HFFc6 (cell line): ENCODE measurements around the gene FCMR. TPM values are rescaled to one million over a fixed set of nuclear protein-coding genes. Genes with fewer than 3 reads are reported as not detected.
A peak's percentile ranks its signal among the peaks of the same experiment; 100 is the strongest.

Experiments used
- DNase-seq: peaks from one replicate; pipeline ENCODE4 v3.0.0-alpha.2; 2018
- H3K27ac Mint-ChIP-seq: 2 replicates; pipeline ENCODE4 v1.8.0; 2020; ENCODE audit warnings: mild to moderate bottlenecking, mixed read lengths
- H3K27me3 Mint-ChIP-seq: 2 replicates; pipeline ENCODE4 v1.8.0; 2021; ENCODE audit warnings: mild to moderate bottlenecking, moderate library complexity, mixed read lengths; ENCODE audit not compliant: insufficient read depth
- H3K36me3 Mint-ChIP-seq: 2 replicates; pipeline ENCODE4 v1.8.0; 2021; ENCODE audit warnings: low read depth, mixed read lengths
- H3K4me1 Mint-ChIP-seq: 2 replicates; pipeline ENCODE4 v1.8.0; 2020; ENCODE audit warnings: low read depth, mixed read lengths
- H3K4me3 Mint-ChIP-seq: 2 replicates; pipeline ENCODE4 v1.8.0; 2020; ENCODE audit warnings: mild to moderate bottlenecking, moderate library complexity, mixed read lengths
- H3K9me3 Mint-ChIP-seq: 2 replicates; pipeline ENCODE4 v1.8.0; 2020; ENCODE audit warnings: mild to moderate bottlenecking, mixed read lengths
- CTCF ChIP-seq: fragments of 200-600 bp; sonication (generic); IDR thresholded peaks from 2 replicates; pipeline ENCODE4 v1.5.0; 2021; ENCODE audit warnings: antibody characterized with exemption, mild to moderate bottlenecking
- total RNA-seq, 6 experiments: library from RNA; stranded (reverse); fragmentation: NEBNext Ultra II Directional; extraction: Animal tissue kit (Norgen Biotek cat#: 25700); gene quantifications; 2 replicates in 1 of 6; 3 replicates in 5 of 6; pipeline ENCODE4 v1.2.3, GENCODE V29; 2021

Gene FCMR
- total RNA-seq, 6 experiments from 2014 or later: 0.28 to 1.3 (median 0.67) TPM

- no peak overlapping the region for H3K27ac Mint-ChIP-seq
- no peak overlapping the region for H3K4me3 Mint-ChIP-seq
- TF ChIP-seq CTCF: peak; percentile 33
Measured at GRCh38 chr1:206960676-206961386, 39.1 kb upstream of the FCMR start.

GRCh38 chr1:206958144-206958543 is 36.4 kb upstream of the FCMR start:
- no peak for TF ChIP-seq CTCF
- H3K27me3 Mint-ChIP-seq: peaks cover 36% of the 10 kb centered on the region
- H3K4me3 Mint-ChIP-seq: no peak overlapping the region
- no peaks in the 10 kb centered on the region for H3K9me3 Mint-ChIP-seq
- peaks cover 11% of the 10 kb centered on the region for H3K4me1 Mint-ChIP-seq
- no peaks in the 10 kb centered on the region for H3K36me3 Mint-ChIP-seq
- no peak for DNase-seq
- no peak overlapping the region for H3K27ac Mint-ChIP-seq

More at GRCh38 chr1:206960676-206961386, 39.1 kb upstream of the FCMR start:
- Mint-ChIP-seq H3K36me3 (no peaks in the 10 kb centered on the region), H3K4me1 (peaks cover 10% of the 10 kb centered on the region), H3K9me3 (no peaks in the 10 kb centered on the region), H3K27me3 (peaks cover 29% of the 10 kb centered on the region)
- DNase-seq: no peak

GRCh38 chr1:206957639-206958038 is 35.9 kb upstream of the FCMR start:
- no peak for DNase-seq
- no peak overlapping the region for H3K27ac Mint-ChIP-seq
- H3K9me3 Mint-ChIP-seq: no peaks in the 10 kb centered on the region
- peaks cover 6% of the 10 kb centered on the region; the same call in 1 of the 2 replicates for H3K4me1 Mint-ChIP-seq
- no peaks in the 10 kb centered on the region for H3K36me3 Mint-ChIP-seq
- no peak overlapping the region for H3K4me3 Mint-ChIP-seq
- no peak for TF ChIP-seq CTCF
- H3K27me3 Mint-ChIP-seq: peaks cover 38% of the 10 kb centered on the region

- H3K4me1 Mint-ChIP-seq: peaks cover 6% of the 10 kb centered on the region; the same call in 1 of the 2 replicates
- H3K27me3 Mint-ChIP-seq: peaks cover 38% of the 10 kb centered on the region
- H3K27ac Mint-ChIP-seq: no peak overlapping the region
- no peaks in the 10 kb centered on the region for H3K9me3 Mint-ChIP-seq
- TF ChIP-seq CTCF: no peak
- H3K4me3 Mint-ChIP-seq: no peak overlapping the region
- no peak for DNase-seq
- no peaks in the 10 kb centered on the region for H3K36me3 Mint-ChIP-seq
Measured at GRCh38 chr1:206955476-206956451, 34.0 kb upstream of the FCMR start.

- TF ChIP-seq CTCF: no peak
- no peak for DNase-seq
- H3K27me3 Mint-ChIP-seq: peaks cover 37% of the 10 kb centered on the region
- no peaks in the 10 kb centered on the region; the same call in 1 of the 2 replicates for H3K9me3 Mint-ChIP-seq
- no peak overlapping the region for H3K27ac Mint-ChIP-seq
- peaks cover 6% of the 10 kb centered on the region; the same call in 1 of the 2 replicates for H3K4me1 Mint-ChIP-seq
- no peak overlapping the region for H3K4me3 Mint-ChIP-seq
- H3K36me3 Mint-ChIP-seq: no peaks in the 10 kb centered on the region
Measured at GRCh38 chr1:206954459-206955342, 33.0 kb upstream of the FCMR start.
